ENCODE data around the gene TJP1.

Gene TJP1

DNA sequence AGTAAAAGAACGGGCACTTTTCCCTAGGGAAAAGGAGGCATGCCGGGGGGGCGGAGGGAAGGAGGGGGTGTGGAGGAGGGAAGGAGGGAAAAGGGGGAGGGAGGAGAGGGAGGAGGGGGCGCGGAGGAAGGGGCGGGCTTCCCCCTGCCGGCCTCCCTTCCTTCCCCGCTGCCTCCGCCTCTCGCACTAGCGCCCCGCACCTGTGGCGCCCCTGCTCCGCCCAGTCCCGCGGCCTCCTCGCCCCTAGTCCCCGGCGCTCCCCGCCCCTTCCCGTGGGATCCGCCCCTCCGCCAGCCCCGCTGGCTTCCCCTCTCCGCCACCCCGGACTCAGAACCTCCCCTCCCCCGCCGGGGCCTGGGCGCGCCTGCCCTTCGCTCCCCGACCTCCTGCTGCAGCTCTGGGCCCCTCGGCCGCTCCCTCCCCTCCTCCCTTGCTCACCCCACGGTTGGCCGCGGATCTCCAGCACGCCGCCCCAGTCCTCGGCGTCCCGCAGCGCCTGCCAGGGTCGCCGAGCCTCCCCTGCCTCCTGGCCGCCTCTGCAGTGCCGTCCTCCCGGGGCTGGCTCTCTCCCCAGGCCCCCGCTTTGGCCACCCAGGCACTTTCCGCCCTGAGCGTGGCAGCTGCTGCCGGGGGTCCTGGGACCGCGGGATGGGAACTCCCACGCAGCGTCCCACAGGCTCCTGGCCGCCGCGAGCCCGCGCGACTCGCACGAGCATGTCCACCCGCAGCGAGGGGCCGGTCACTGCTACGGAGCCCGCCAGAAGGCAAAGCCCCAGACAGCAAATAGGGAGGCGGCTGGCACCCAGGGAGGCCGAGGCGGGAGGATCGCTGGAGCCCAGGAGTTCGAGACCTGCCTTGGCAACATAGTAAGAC, 147.4 kb downstream of the TJP1 start:
- TF ChIP-seq GATA2 (IDR thresholded peaks at IDR 0.05; ENCODE audit: low read depth, low read length): no peak
- no peak for TF ChIP-seq GATA3 (IDR thresholded peaks at IDR 0.05; ENCODE audit: low read depth, low read length)

DNA sequence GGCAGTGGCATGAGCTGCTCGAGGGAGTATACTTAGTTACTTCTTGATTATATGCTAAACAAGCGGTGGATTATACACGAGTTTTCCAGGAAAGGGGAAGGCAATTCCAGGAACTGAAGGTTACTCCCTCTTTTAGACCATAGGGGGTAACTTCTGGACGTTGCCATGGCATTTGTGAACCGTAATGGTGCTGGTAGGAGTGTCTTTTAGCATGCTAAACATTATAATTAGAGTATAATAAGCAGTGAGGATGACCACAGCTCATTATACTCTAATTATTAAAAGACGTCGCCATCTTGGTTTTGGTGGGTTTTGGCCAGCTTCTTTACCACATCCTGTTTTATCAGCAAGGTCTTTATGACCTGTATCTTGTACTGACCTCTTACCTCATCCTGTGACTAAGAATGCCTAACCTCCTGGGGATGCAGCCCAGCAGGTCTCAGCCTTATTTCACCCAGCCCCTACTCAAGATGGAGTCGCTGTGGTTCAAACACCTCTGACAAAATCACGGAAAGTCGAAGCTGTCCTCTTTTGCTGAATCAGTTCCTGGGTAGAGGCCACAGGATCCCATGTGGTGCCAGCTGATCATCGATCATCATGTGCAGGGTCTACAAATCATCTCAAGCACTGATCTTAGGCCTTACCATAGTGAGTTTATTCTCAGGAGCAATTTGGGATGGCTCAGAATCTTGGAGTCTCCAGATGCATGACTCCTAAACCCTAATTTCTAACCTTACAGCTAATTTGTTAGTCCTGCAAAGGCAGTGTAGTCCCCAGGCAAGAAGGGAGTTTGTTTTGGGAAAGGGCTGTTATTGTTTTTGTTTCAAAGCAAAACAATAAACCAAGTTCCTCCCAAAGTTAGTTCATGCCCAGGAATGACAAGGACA, 149.1 kb downstream of the TJP1 start:
- TF ChIP-seq GATA3 (IDR thresholded peaks at IDR 0.05; ENCODE audit: low read depth, low read length) (no peak), GATA2 (IDR thresholded peaks at IDR 0.05; ENCODE audit: low read depth, low read length) (no peak)

DNA sequence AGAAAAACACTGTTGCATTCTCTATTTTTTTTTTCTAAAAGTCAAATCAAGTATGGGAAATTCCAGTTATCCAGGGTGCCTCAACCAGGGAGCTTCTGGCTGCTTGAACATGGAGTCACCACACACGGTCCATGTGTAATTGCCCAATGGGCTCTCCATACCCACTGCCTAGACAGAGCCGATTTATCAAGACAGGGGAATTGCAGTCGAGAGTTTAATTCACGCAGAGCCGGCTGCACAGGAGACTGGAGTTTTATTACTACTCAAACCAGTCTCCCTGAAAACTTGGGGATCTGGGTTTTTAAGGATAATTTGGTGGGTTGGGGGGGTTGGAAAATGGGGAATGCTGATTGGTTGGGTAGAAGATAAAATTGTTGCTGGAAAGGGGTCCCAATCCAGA, 149.8 kb downstream of the TJP1 start:
- TF ChIP-seq GATA2 (IDR thresholded peaks at IDR 0.05; ENCODE audit: low read depth, low read length) (no peak), GATA3 (IDR thresholded peaks at IDR 0.05; ENCODE audit: low read depth, low read length) (no peak)

DNA sequence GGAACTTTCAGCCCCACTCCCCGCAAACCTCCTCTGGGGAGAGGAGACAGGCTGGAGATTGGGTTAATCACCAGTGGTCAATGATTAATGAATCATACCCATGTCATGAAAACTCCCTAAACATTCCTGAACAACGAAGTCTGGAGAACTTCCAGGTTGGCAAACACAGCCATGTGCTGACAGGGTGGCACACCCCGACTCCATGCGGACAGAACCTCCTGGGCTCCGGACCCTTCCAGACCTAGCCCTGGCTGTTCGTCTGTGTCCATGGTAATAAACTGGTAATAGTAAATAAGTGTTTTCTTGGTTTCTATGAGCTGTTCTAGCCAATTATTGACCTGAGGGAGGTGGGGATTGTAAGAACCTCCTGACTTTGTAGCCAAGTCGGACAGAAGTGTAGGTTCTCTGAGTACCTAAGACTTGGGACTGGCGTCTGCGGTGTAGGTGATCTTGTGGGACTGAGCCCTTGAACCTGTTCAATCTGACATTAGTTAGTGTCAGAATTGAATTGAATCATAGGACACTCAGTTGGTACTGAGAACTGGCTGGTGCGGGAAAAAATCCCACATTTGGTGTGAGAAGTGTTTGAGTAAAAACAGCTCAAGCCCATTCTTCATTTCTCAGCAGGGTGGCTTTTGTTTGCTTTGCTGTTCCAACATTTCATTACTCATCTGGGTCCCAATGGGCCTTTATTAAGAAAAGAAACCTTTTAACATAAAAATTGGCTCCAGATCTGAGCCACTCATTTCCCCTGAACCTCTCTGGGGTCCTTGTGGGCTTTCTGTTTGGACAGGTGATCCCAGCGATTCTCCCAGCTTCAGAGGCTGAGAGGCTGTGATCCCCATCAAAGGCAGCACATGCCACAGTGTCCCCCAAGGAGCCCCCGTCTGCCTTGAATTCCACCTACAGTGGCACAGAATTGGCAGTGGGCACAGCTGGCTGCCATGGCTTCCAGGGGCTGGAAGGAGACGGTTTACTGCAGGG, 151.0 kb downstream of the TJP1 start:
- TF ChIP-seq GATA2 (IDR thresholded peaks at IDR 0.05; ENCODE audit: low read depth, low read length) (no peak), GATA3 (IDR thresholded peaks at IDR 0.05; ENCODE audit: low read depth, low read length) (no peak)

DNA sequence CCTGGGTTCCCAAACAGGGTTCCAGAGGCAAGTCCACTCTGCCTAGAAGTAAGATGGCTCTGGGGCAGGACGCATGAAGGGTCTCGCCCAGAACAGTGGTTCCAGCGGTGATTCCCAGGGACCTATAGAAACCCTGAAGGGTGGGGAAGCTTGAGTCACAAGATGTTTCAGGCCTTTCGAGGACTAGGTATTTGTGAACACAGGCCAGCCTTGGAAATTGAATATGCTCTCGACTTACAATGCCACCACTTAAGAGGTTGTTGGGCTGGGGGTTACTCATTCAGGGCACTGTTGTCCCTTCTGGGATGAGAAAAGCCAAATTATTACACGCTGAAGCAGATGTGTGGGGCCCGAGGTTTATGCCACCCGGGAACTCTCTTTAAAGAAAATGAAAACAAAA, 152.0 kb downstream of the TJP1 start:
- no peak for TF ChIP-seq GATA2 (IDR thresholded peaks at IDR 0.05; ENCODE audit: low read depth, low read length)
- TF ChIP-seq GATA3 (IDR thresholded peaks at IDR 0.05; ENCODE audit: low read depth, low read length): no peak

DNA sequence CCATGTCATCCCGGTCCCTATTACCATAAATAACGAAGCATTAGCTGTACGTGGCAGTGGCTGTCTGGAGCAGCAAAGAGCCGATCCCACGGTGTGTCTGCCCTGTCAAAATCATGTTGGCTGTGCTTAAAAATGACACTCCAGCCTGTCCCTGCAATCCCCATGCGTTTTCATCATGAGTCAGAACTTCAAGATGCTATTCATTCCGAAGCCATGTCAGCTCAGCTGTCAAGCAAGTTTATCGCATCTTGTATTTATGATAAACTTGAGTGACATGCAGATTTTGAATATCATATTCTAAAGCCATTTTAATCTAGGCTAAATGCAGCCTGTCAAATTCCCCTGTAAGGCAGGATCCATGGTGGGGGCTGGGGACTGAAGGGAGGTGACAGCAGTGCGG, 152.4 kb downstream of the TJP1 start:
- TF ChIP-seq GATA3 (IDR thresholded peaks at IDR 0.05; ENCODE audit: low read depth, low read length) (no peak), GATA2 (IDR thresholded peaks at IDR 0.05; ENCODE audit: low read depth, low read length) (no peak)

DNA sequence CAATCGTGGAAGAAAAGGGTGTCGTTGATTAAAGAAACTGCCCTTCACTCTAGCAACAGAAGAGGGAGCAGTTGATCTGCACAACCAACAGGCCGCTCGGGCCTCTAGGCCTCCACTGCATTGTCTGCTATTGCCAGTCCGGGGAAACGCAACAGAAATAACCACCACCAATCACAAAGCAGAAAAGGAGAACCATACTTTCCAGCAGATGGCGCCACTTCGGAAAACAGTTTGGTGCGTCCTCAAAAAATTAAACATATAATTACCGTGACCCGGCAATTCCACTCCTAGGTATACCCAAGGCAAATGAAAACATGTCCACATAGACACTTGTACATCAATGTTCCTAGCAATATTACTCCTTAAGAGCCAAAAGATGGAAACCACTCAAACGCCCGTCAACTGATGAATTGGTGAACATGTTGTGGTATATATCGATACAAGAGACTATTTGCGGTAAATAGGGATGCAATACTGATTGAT, 154.1 kb downstream of the TJP1 start:
- TF ChIP-seq GATA3 (IDR thresholded peaks at IDR 0.05; ENCODE audit: low read depth, low read length) (no peak), GATA2 (IDR thresholded peaks at IDR 0.05; ENCODE audit: low read depth, low read length) (no peak)

DNA sequence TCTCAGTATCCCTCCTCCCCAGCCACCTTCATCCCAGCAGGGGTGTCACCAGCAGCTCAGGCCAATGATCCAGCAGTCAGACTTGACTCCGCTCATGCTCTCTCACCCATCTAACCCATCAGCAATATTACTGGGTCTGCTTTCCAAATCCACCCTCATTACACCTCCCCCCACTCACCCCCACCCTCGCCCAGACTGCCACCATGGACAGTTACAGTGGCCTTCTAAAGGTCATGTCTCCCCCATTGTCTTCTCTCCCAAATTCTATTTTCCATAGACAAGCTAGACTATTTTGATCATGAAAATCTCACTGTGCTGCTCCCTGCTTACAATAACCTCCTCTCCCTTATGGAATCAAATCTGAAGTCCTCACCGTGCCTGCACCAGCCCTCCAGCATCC, 156.0 kb downstream of the TJP1 start:
- TF ChIP-seq GATA3 (IDR thresholded peaks at IDR 0.05; ENCODE audit: low read depth, low read length) (no peak), GATA2 (IDR thresholded peaks at IDR 0.05; ENCODE audit: low read depth, low read length) (no peak)

DNA sequence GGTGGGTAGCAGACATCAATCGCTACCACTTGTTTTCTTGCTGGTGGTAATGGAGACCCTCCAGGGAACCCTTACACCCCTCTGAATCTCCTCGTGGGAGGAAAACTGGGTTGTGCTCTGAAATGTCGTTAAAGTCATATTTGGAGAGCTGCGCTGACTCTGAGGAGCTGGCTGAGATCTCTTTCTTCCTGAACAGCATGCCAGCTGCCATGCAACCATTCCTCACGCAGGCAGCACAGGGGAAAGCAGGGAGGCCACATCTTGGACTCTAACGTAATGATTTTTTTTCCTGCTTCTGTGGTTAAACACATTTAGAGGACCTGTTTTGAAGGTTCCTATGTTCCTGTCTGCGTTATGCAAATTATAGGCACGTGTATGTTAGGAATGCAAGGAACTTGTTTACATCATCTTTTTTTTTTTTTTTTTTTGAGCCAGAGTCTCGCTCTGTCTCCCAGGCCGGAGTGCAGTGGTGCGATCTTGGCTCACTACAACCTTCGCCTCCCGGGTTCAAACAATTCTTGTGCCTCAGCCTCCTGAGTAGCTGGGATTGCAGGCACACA, 156.7 kb downstream of the TJP1 start:
- no peak for TF ChIP-seq GATA2 (IDR thresholded peaks at IDR 0.05; ENCODE audit: low read depth, low read length)
- no peak for TF ChIP-seq GATA3 (IDR thresholded peaks at IDR 0.05; ENCODE audit: low read depth, low read length)

DNA sequence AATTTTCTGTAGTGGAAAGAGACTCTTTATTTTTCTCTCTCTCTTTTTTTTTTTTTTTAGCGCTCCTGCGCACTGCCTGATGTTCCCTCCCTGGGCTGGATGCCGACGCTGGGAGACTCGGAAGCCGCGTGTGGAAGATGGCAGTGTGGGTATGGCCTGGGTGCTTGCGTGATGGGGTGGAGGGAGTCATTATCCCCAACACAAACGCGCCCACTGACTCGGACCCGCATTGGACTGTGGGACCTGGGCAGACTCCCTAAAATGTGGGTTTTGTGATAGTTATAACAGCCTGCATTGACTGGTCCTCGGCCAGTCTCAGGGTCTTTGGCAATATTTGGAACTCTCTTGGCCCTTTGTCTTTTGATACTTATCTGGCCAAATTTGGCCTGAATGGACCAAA, 157.9 kb downstream of the TJP1 start:
- no peak for TF ChIP-seq GATA3 (IDR thresholded peaks at IDR 0.05; ENCODE audit: low read depth, low read length)
- no peak for TF ChIP-seq GATA2 (IDR thresholded peaks at IDR 0.05; ENCODE audit: low read depth, low read length)

DNA sequence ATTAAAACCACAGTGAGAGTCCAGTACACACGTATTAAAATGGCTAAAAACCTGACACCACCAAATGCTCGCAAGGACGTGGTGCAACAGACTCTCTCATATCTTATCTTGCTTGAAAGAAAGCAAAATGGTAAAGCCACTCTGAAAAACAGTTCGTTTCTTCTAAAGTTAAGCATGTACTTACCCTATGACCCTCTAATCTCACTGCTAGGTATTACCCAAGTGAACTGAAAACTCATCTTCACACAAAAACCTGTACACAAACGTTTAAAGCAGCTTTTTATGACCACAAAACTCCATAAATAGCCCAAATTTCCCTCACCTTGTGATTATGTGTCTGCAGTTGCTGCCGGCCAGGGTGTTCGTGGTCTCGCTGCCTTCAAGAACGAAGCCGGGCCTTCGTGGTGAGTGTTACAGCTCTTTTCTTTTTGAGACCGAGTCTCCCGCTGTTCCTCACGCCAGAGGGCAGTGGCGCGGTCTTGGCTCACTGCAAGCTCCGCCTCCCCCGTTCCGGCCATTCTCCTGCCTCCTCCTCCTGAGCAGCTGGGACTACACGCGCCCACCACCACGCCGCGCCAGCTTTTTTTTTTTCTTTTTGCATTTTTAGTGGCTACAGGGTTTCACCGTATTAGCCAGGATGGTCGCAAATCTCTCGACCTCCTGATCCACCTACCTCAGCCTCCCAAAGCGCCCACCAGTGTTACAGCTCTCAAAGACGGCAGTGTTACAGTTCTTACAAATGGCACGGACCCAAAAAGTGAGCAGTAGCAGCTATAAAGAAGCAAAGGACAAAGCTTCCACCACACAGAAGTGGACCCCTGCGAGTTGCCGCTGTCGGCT, 165.4 kb downstream of the TJP1 start:
- TF ChIP-seq GATA2 (IDR thresholded peaks at IDR 0.05; ENCODE audit: low read depth, low read length): no peak

DNA sequence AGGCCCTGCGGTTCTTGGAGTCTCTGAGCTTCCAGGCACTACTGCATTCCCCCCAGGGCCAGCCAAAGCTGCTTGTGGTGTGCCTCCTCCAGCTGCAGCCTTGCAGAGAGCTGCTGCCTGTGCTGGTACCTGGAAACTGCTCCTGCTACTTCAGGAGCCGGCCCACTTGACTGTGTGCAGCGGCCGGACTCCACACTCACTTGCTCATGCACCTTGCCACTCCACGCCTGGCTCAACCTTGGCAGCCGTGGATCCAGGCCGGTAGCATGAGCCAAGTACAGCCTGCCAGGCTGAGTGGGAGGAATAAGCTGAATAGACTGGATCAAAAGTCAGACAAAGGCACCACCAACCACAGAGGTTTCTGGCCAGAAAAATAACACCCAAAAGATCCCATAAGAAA, 169.7 kb downstream of the TJP1 start:
- TF ChIP-seq GATA3 (IDR thresholded peaks at IDR 0.05; ENCODE audit: low read depth, low read length) (no peak), GATA2 (IDR thresholded peaks at IDR 0.05; ENCODE audit: low read depth, low read length) (no peak)
